ENCODE measurements around the gene TFPI.
"Not testable (repeated sequence)": the region's sequence is repeated elsewhere in the genome, so short reads cannot be mapped to it uniquely, and the experiment has no call there.

Gene TFPI

DNA sequence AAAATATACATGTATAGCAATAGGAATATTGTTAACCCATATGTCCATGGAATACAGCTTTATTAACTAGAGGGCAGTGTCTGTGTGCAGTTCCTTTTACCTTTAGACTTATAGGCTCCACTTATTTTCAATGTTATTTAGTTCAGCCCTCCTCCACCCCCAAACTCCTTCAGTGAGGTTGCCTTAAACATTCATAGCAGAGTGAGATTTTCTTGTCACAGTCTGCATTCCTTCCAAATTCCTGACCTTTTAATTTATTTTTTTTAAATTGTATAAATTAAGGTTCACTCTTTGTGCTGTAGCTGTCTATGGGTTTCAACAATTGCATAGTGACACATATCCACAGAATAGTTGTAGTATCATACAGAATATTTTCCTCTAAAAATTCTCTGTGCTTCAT, 30.9 kb downstream of the TFPI start:
- Histone ChIP-seq H3K4me3 (ENCODE audit: insufficient read depth, low read length, poor library complexity, severe bottlenecking) (no peak overlapping the region), H2AFZ (ENCODE audit: low read depth, low read length, severe bottlenecking) (no peak overlapping the region), H3K9me3 (ENCODE audit: insufficient read depth, low read length) (no peaks in the 10 kb centered on the region), H3K27ac (ENCODE audit: low read depth, low read length) (no peak overlapping the region), H3K79me2 (ENCODE audit: insufficient read depth, low read length) (no peaks in the 10 kb centered on the region), H3K4me2 (ENCODE audit: low read depth, low read length, poor library complexity, severe bottlenecking) (no peak overlapping the region), H3K9ac (ENCODE audit: low read length) (no peak overlapping the region), H3K36me3 (ENCODE audit: low read length) (no peaks in the 10 kb centered on the region), H3F3A (ENCODE audit: insufficient read depth) (no peaks in the 10 kb centered on the region), H3K27me3 (ENCODE audit: low read length) (no peaks in the 10 kb centered on the region), H3K9me2 (replicated peaks; ENCODE audit: insufficient read depth, low read length) (no peaks in the 10 kb centered on the region), H4K20me1 (ENCODE audit: low read depth, low read length) (no peaks in the 10 kb centered on the region)
- TF ChIP-seq, protein P1, sequence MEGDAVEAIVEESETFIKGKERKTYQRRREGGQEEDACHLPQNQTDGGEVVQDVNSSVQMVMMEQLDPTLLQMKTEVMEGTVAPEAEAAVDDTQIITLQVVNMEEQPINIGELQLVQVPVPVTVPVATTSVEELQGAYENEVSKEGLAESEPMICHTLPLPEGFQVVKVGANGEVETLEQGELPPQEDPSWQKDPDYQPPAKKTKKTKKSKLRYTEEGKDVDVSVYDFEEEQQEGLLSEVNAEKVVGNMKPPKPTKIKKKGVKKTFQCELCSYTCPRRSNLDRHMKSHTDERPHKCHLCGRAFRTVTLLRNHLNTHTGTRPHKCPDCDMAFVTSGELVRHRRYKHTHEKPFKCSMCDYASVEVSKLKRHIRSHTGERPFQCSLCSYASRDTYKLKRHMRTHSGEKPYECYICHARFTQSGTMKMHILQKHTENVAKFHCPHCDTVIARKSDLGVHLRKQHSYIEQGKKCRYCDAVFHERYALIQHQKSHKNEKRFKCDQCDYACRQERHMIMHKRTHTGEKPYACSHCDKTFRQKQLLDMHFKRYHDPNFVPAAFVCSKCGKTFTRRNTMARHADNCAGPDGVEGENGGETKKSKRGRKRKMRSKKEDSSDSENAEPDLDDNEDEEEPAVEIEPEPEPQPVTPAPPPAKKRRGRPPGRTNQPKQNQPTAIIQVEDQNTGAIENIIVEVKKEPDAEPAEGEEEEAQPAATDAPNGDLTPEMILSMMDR (IDR thresholded peaks at IDR 0.05; ENCODE audit: insufficient read depth, low read length, poor library complexity, severe bottlenecking) = no peak
- no peak for TF ChIP-seq EZH2phosphoT487 (conservative IDR thresholded peaks at IDR 0.05; ENCODE audit: low read length)

- Histone ChIP-seq H3K27ac (ENCODE audit: low read depth, low read length) (no peak overlapping the region), H3K9me2 (replicated peaks; ENCODE audit: insufficient read depth, low read length) (no peaks in the 10 kb centered on the region), H4K20me1 (ENCODE audit: low read depth, low read length) (no peaks in the 10 kb centered on the region), H3F3A (ENCODE audit: insufficient read depth) (no peaks in the 10 kb centered on the region), H3K27me3 (ENCODE audit: low read length) (no peaks in the 10 kb centered on the region), H3K9ac (ENCODE audit: low read length) (no peak overlapping the region), H3K36me3 (ENCODE audit: low read length) (no peaks in the 10 kb centered on the region), H3K9me3 (ENCODE audit: insufficient read depth, low read length) (no peaks in the 10 kb centered on the region), H3K4me2 (ENCODE audit: low read depth, low read length, poor library complexity, severe bottlenecking) (no peak overlapping the region), H3K79me2 (ENCODE audit: insufficient read depth, low read length) (no peaks in the 10 kb centered on the region), H3K4me3 (ENCODE audit: insufficient read depth, low read length, poor library complexity, severe bottlenecking) (no peak overlapping the region), H2AFZ (ENCODE audit: low read depth, low read length, severe bottlenecking) (no peak overlapping the region)
- TF ChIP-seq, protein P1 (IDR thresholded peaks at IDR 0.05; ENCODE audit: insufficient read depth, low read length, poor library complexity, severe bottlenecking) = no peak
- TF ChIP-seq EZH2phosphoT487 (conservative IDR thresholded peaks at IDR 0.05; ENCODE audit: low read length) = no peak
These were observed 34.1 kb downstream of the TFPI start for GRCh38 chr2:187520121-187520624.

DNA sequence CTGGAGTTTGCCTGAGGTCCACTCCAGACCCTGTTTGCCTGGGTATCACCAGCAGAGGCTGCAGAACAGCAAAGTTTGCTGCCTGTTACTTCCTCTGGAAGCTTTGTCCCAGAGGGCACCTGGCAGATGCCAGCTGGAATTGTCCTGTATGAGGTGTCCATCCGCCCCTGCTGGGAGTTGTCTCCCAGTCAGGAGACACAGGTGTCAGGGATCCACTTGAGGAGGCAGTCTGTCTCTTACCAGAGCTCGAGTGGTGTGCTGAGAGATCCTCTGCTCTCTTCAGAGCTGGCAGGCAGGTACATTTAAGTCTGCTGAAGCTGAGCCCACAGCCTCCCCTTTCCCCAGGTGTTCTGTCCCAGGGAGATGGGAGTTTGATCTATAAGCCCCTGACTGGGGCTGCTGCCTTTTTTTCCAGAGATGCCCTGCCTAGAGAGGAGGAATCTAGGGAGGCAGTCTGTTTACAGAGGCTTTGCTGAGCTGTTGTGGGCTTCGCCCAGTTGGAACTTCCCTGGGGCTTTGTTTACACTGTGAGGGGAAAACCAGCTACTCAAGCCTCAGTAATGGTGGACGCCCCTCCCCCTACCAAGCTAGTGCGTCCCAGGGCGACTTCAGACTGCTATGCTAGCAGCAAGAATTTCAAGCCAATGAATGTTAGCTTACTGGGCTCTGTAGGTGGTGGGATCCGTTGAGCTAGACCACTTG, 34.7 kb downstream of the TFPI start:
- no peak overlapping the region for H3K4me2 ChIP-seq (ENCODE audit: low read depth, low read length, poor library complexity, severe bottlenecking)
- H4K20me1 ChIP-seq (ENCODE audit: low read depth, low read length) = no peaks in the 10 kb centered on the region
- no peaks in the 10 kb centered on the region for H3K79me2 ChIP-seq (ENCODE audit: insufficient read depth, low read length)
- H2AFZ ChIP-seq (ENCODE audit: low read depth, low read length, severe bottlenecking) = no peak overlapping the region
- H3K27ac ChIP-seq (ENCODE audit: low read depth, low read length) = no peak overlapping the region
- H3K4me3 ChIP-seq (ENCODE audit: insufficient read depth, low read length, poor library complexity, severe bottlenecking) = no peak overlapping the region
- H3F3A ChIP-seq (ENCODE audit: insufficient read depth) = no peaks in the 10 kb centered on the region
- no peaks in the 10 kb centered on the region for H3K27me3 ChIP-seq (ENCODE audit: low read length)
- H3K9me2 ChIP-seq (replicated peaks; ENCODE audit: insufficient read depth, low read length) = no peaks in the 10 kb centered on the region
- no peak overlapping the region for H3K9ac ChIP-seq (ENCODE audit: low read length)
- H3K36me3 ChIP-seq (ENCODE audit: low read length) = no peaks in the 10 kb centered on the region
- TF ChIP-seq EZH2phosphoT487 (conservative IDR thresholded peaks at IDR 0.05; ENCODE audit: low read length) = no peak
- TF ChIP-seq, protein P1 (IDR thresholded peaks at IDR 0.05; ENCODE audit: insufficient read depth, low read length, poor library complexity, severe bottlenecking) = no peak
- no peaks in the 10 kb centered on the region for H3K9me3 ChIP-seq (ENCODE audit: insufficient read depth, low read length)

DNA sequence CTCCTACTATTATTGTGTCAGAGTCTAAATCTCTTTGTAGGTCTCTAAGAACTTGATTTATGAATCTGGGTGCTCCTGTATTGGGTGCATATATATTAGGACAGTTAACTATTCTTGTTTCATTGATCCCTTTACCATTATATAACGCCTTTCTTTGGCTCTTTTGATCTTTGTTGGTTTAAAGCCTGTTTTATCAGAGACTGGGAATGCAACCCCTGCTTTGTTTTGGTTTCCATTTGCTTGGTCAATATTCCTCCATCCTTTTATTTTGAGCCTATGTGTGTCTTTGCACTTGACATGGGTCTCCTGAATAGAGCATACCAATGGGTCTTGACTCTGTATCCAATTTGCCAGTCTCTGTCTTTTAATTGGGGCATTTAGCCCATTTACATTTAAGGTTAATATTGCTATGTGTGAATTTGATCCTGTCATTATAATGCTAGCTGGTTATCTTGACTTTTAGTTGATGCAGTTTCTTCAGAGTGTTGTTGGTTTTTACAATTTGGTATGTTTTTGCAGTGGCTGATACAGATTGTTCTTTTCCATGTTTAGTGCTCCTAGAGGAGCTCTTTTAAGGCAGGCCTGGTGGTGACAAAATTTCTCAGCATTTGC, 36.4 kb downstream of the TFPI start:
- not testable (repeated sequence) for H3K4me3 ChIP-seq (ENCODE audit: insufficient read depth, low read length, poor library complexity, severe bottlenecking); H3K4me2 ChIP-seq (ENCODE audit: low read depth, low read length, poor library complexity, severe bottlenecking); H3K36me3 ChIP-seq (ENCODE audit: low read length); H3F3A ChIP-seq (ENCODE audit: insufficient read depth); H3K79me2 ChIP-seq (ENCODE audit: insufficient read depth, low read length); H3K27me3 ChIP-seq (ENCODE audit: low read length); H3K9me3 ChIP-seq (ENCODE audit: insufficient read depth, low read length); H3K27ac ChIP-seq (ENCODE audit: low read depth, low read length); H3K9me2 ChIP-seq (replicated peaks; ENCODE audit: insufficient read depth, low read length); H3K9ac ChIP-seq (ENCODE audit: low read length); H4K20me1 ChIP-seq (ENCODE audit: low read depth, low read length); H2AFZ ChIP-seq (ENCODE audit: low read depth, low read length, severe bottlenecking)

GRCh38 chr2:187516630-187517510, 37.4 kb downstream of the TFPI start:
- not testable (repeated sequence) for H3K9me2 ChIP-seq (replicated peaks; ENCODE audit: insufficient read depth, low read length); H2AFZ ChIP-seq (ENCODE audit: low read depth, low read length, severe bottlenecking); H4K20me1 ChIP-seq (ENCODE audit: low read depth, low read length); H3K27ac ChIP-seq (ENCODE audit: low read depth, low read length); H3K4me3 ChIP-seq (ENCODE audit: insufficient read depth, low read length, poor library complexity, severe bottlenecking); H3K27me3 ChIP-seq (ENCODE audit: low read length); H3F3A ChIP-seq (ENCODE audit: insufficient read depth); H3K36me3 ChIP-seq (ENCODE audit: low read length); H3K79me2 ChIP-seq (ENCODE audit: insufficient read depth, low read length); H3K4me2 ChIP-seq (ENCODE audit: low read depth, low read length, poor library complexity, severe bottlenecking); H3K9me3 ChIP-seq (ENCODE audit: insufficient read depth, low read length); H3K9ac ChIP-seq (ENCODE audit: low read length)

Measured in SU-DHL-6 (cell line).